NOMO-1 treated with DMSO at 0.1 percent for 48 hours (cell line): ENCODE data around the gene GFM1.

Experiments used
- DNase-seq: peaks from one replicate; lab custom pipeline; 2025; ENCODE audit not compliant: unreplicated experiment; lab: John Stamatoyannopoulos, UW

GFM1 gene

GRCh38 chr3:158723991-158724390 is 79.7 kb downstream of the GFM1 start:
- no peak for DNase-seq

GRCh38 chr3:158725348-158726011 is 81.2 kb downstream of the GFM1 start:
- DNase-seq, result no peak

GRCh38 chr3:158727206-158728060 is 83.1 kb downstream of the GFM1 start:
- DNase-seq, result peak; percentile 85

- no peak for DNase-seq
These were observed 83.7 kb downstream of the GFM1 start for GRCh38 chr3:158728061-158728377.

- DNase-seq, result no peak
These were observed 84.5 kb downstream of the GFM1 start for GRCh38 chr3:158728851-158729250.

- DNase-seq, result no peak
These were observed 87.2 kb downstream of the GFM1 start for GRCh38 chr3:158731486-158731885.

- DNase-seq, result peak; percentile 33
These were observed 87.9 kb downstream of the GFM1 start, which contains the start of gene RARRES1 for GRCh38 chr3:158731938-158732855. Gene RARRES1 (minus strand): TSS chr3:158732457. CDS start chr3:158732415, 42 bp downstream.

- DNase-seq, result no peak
These were observed 88.5 kb downstream of the GFM1 start for GRCh38 chr3:158732856-158733200.

GRCh38 chr3:158733656-158734055 is 89.3 kb downstream of the GFM1 start:
- no peak for DNase-seq

GRCh38 chr3:158735296-158736033 is 91.1 kb downstream of the GFM1 start:
- DNase-seq, result no peak

GRCh38 chr3:158737410-158737809 is 93.1 kb downstream of the GFM1 start:
- DNase-seq, result no peak

- no peak for DNase-seq
These were observed 93.8 kb downstream of the GFM1 start for GRCh38 chr3:158737976-158738615.

- no peak for DNase-seq
These were observed 94.3 kb downstream of the GFM1 start for GRCh38 chr3:158738653-158739052.

GRCh38 chr3:158739078-158739477 is 94.8 kb downstream of the GFM1 start:
- DNase-seq, result no peak

GRCh38 chr3:158739661-158740060 is 95.3 kb downstream of the GFM1 start:
- DNase-seq, result no peak
